ENCODE results near the gene ZMIZ1. TPM values are rescaled to one million over a fixed set of nuclear protein-coding genes. Genes with fewer than 3 reads are reported as not detected.

The ZMIZ1 gene
- polyA plus RNA-seq, 1 donor from 2014 or later, result 26.8 TPM

GRCh38 chr10:79084972-79085597, 16.3 kb downstream of the ZMIZ1 start:
- Histone ChIP-seq H3K4me3 (ENCODE audit: low read length) (no peak overlapping the region), H3F3A (ENCODE audit: insufficient read depth, low read length, poor library complexity, severe bottlenecking) (no peaks in the 10 kb centered on the region), H2AFZ (ENCODE audit: low read depth, low read length) (no peak overlapping the region), H3K36me3 (ENCODE audit: insufficient read depth, low read length) (no peaks in the 10 kb centered on the region), H3K9ac (ENCODE audit: low read length) (no peak overlapping the region), H3K79me2 (replicated peaks; ENCODE audit: insufficient read depth, low read length) (peaks cover 95% of the 10 kb centered on the region), H3K27ac (ENCODE audit: low read length) (no peak overlapping the region), H3K27me3 (ENCODE audit: insufficient read depth, low read depth, low read length) (no peaks in the 10 kb centered on the region), H3K9me3 (ENCODE audit: low read length) (no peaks in the 10 kb centered on the region), H3K4me2 (ENCODE audit: low read length) (no peak overlapping the region), H4K20me1 (ENCODE audit: insufficient read depth) (peaks cover 49% of the 10 kb centered on the region), H3K9me2 (ENCODE audit: insufficient read depth, low read length) (no peaks in the 10 kb centered on the region)
- TF ChIP-seq REST (IDR thresholded peaks at IDR 0.05; ENCODE audit: borderline replicate concordance) (no peak), CTCF (IDR thresholded peaks at IDR 0.05; ENCODE audit: poor library complexity, severe bottlenecking) (no peak), TAF1 (IDR thresholded peaks at IDR 0.05; ENCODE audit: low read depth) (no peak), POLR2AphosphoS5 (IDR thresholded peaks at IDR 0.05) (no peak), MXI1 (conservative IDR thresholded peaks at IDR 0.05; ENCODE audit: poor library complexity, severe bottlenecking) (no peak), RAD21 (conservative IDR thresholded peaks at IDR 0.05) (no peak), SMC3 (conservative IDR thresholded peaks at IDR 0.05; ENCODE audit: poor library complexity) (no peak), EP300 (conservative IDR thresholded peaks at IDR 0.05; ENCODE audit: poor library complexity, severe bottlenecking) (no peak), EZH2 (IDR thresholded peaks at IDR 0.05; ENCODE audit: borderline replicate concordance, insufficient read depth, low read length, poor library complexity, severe bottlenecking) (no peak)

- no peaks in the 10 kb centered on the region for H3K9me2 ChIP-seq (ENCODE audit: insufficient read depth, low read length)
- no peak overlapping the region for H3K4me3 ChIP-seq (ENCODE audit: low read length)
- H3F3A ChIP-seq (ENCODE audit: insufficient read depth, low read length, poor library complexity, severe bottlenecking), result no peaks in the 10 kb centered on the region
- H3K4me2 ChIP-seq (ENCODE audit: low read length), result no peak overlapping the region
- H3K27ac ChIP-seq (ENCODE audit: low read length), result no peak overlapping the region
- no peaks in the 10 kb centered on the region for H3K36me3 ChIP-seq (ENCODE audit: insufficient read depth, low read length)
- peaks cover 93% of the 10 kb centered on the region for H3K79me2 ChIP-seq (replicated peaks; ENCODE audit: insufficient read depth, low read length)
- peaks cover 42% of the 10 kb centered on the region for H4K20me1 ChIP-seq (ENCODE audit: insufficient read depth)
- no peaks in the 10 kb centered on the region for H3K9me3 ChIP-seq (ENCODE audit: low read length)
- no peaks in the 10 kb centered on the region for H3K27me3 ChIP-seq (ENCODE audit: insufficient read depth, low read depth, low read length)
- no peak overlapping the region for H3K9ac ChIP-seq (ENCODE audit: low read length)
- H2AFZ ChIP-seq (ENCODE audit: low read depth, low read length), result no peak overlapping the region
- TF ChIP-seq EZH2 (IDR thresholded peaks at IDR 0.05; ENCODE audit: borderline replicate concordance, insufficient read depth, low read length, poor library complexity, severe bottlenecking), result no peak
- TF ChIP-seq RAD21 (conservative IDR thresholded peaks at IDR 0.05), result no peak
- TF ChIP-seq EP300 (conservative IDR thresholded peaks at IDR 0.05; ENCODE audit: poor library complexity, severe bottlenecking), result no peak
- TF ChIP-seq MXI1 (conservative IDR thresholded peaks at IDR 0.05; ENCODE audit: poor library complexity, severe bottlenecking), result no peak
- no peak for TF ChIP-seq TAF1 (IDR thresholded peaks at IDR 0.05; ENCODE audit: low read depth)
- TF ChIP-seq POLR2AphosphoS5 (IDR thresholded peaks at IDR 0.05), result no peak
- TF ChIP-seq SMC3 (conservative IDR thresholded peaks at IDR 0.05; ENCODE audit: poor library complexity), result no peak
- TF ChIP-seq CTCF (IDR thresholded peaks at IDR 0.05; ENCODE audit: poor library complexity, severe bottlenecking), result no peak
These were observed 18.1 kb downstream of the ZMIZ1 start for GRCh38 chr10:79086822-79087221.
